Stimulated activated CD4-positive, alpha-beta T cell treated with anti-CD3 and anti-CD28 coated beads, Interleukin-15, amount 100 ng/mL, for 1 hour (primary cell): ENCODE results near the gene SPPL3.
"Not testable (repeated sequence)": the region's sequence is repeated elsewhere in the genome, so short reads cannot be mapped to it uniquely, and the experiment has no call there.

Source experiments
- DNase-seq, 2 donors: peaks; one replicate each; pipeline ENCODE4 v3.0.0-alpha.2; 2020; ENCODE audit warnings: low read depth in 1 of 2, low spot score in 1 of 2

The SPPL3 gene

GRCh38 chr12:120844768-120845449 is 59.2 kb downstream of the SPPL3 start:
- DNase-seq = no peak

- no peak for DNase-seq
Observed at GRCh38 chr12:120844297-120844696, 59.9 kb downstream of the SPPL3 start.

- DNase-seq = no peak
Observed at GRCh38 chr12:120843472-120843871, 60.7 kb downstream of the SPPL3 start.

GRCh38 chr12:120842595-120842994 is 61.6 kb downstream of the SPPL3 start:
- DNase-seq = no peak

- DNase-seq = no peak
Observed at GRCh38 chr12:120841525-120841924, 62.6 kb downstream of the SPPL3 start.

- DNase-seq = no peak
Observed at GRCh38 chr12:120839503-120839902, 64.7 kb downstream of the SPPL3 start.

- DNase-seq = not testable (repeated sequence)
Observed at GRCh38 chr12:120838629-120839383, 65.4 kb downstream of the SPPL3 start.

GRCh38 chr12:120836114-120836684 is 68.0 kb downstream of the SPPL3 start:
- DNase-seq = no peak

- no peak for DNase-seq
Observed at GRCh38 chr12:120835657-120836056, 68.5 kb downstream of the SPPL3 start.

- DNase-seq = no peak
Observed at GRCh38 chr12:120835304-120835612, 68.9 kb downstream of the SPPL3 start.

GRCh38 chr12:120834489-120835303 is 69.5 kb downstream of the SPPL3 start:
- DNase-seq = no peak

GRCh38 chr12:120833849-120834248 is 70.3 kb downstream of the SPPL3 start:
- DNase-seq = no peak

GRCh38 chr12:120832737-120833136 is 71.4 kb downstream of the SPPL3 start:
- no peak for DNase-seq

GRCh38 chr12:120831648-120832267 is 72.4 kb downstream of the SPPL3 start:
- no peak for DNase-seq

- no peak for DNase-seq
Observed at GRCh38 chr12:120830966-120831365, 73.2 kb downstream of the SPPL3 start.

- no peak for DNase-seq
Observed at GRCh38 chr12:120830052-120830940, 73.9 kb downstream of the SPPL3 start.

- DNase-seq = no peak
Observed at GRCh38 chr12:120826335-120826734, 77.8 kb downstream of the SPPL3 start.

GRCh38 chr12:120825337-120825736 is 78.8 kb downstream of the SPPL3 start:
- DNase-seq = no peak

GRCh38 chr12:120822832-120823503 is 81.2 kb downstream of the SPPL3 start:
- DNase-seq = no peak

- no peak for DNase-seq
Observed at GRCh38 chr12:120821878-120822277, 82.3 kb downstream of the SPPL3 start.
